HepG2 (cell line): Measurements from ENCODE around the gene TSPAN9. TPM values are rescaled to one million over a fixed set of nuclear protein-coding genes. Genes with fewer than 3 reads are reported as not detected.
A peak's percentile ranks its signal among the peaks of the same experiment; 100 is the strongest.

Source experiments
- ARNTL ChIP-seq: sonication (generic); formaldehyde crosslinking; IDR thresholded peaks from 2 replicates; pipeline ENCODE4 v1.4.0; 2020; ENCODE audit warnings: mild to moderate bottlenecking, missing genetic modification reagents
- HNRNPUL1 ChIP-seq: fragments of 200-400 bp; formaldehyde crosslinking; IDR thresholded peaks from 2 replicates; pipeline ENCODE4 v1.6.1; 2017; ENCODE audit warnings: low read depth, mild to moderate bottlenecking, low read length, moderate library complexity
- MLLT10 ChIP-seq: sonication (generic); formaldehyde crosslinking; IDR thresholded peaks from 2 replicates; pipeline ENCODE4 v1.4.0; 2020; ENCODE audit warnings: missing genetic modification reagents
- MXD4 ChIP-seq: IDR thresholded peaks from 2 replicates; pipeline ENCODE4 v1.6.1; 2016; ENCODE audit warnings: mild to moderate bottlenecking, missing biosample characterization, missing genetic modification reagents
- PHF8 ChIP-seq: sonication (generic); formaldehyde crosslinking; IDR thresholded peaks from 2 replicates; pipeline ENCODE4 v1.5.0; 2020; ENCODE audit warnings: missing genetic modification reagents
- POGZ ChIP-seq: sonication (generic); formaldehyde crosslinking; IDR thresholded peaks from 2 replicates; pipeline ENCODE4 v1.4.0; 2020; ENCODE audit warnings: mild to moderate bottlenecking, missing genetic modification reagents
- POLR2A ChIP-seq, 2 experiments: IDR thresholded peaks; 2 replicates each; pipeline ENCODE4 v1.6.1; 2011; ENCODE audit warnings: low read depth in 2 of 2, low read length in 2 of 2, mild to moderate bottlenecking in 1 of 2, moderate library complexity in 1 of 2; ENCODE audit not compliant: insufficient read depth in 1 of 2
- POLR2AphosphoS2 ChIP-seq: IDR thresholded peaks from 2 replicates; pipeline ENCODE4 v1.6.1; 2011; ENCODE audit warnings: low read depth, low read length, improper control_type of control experiment
- RAD51 ChIP-seq: fragments of 450-650 bp; IDR thresholded peaks from 2 replicates; pipeline ENCODE4 v1.6.1; 2016; ENCODE audit warnings: borderline replicate concordance
- SMAD3 ChIP-seq: sonication (generic); formaldehyde crosslinking; IDR thresholded peaks from 2 replicates; pipeline ENCODE4 v1.4.0; 2020; ENCODE audit warnings: missing genetic modification reagents
- STAG1 ChIP-seq: sonication (generic); formaldehyde crosslinking; IDR thresholded peaks from 2 replicates; pipeline ENCODE4 v1.4.0; 2020; ENCODE audit warnings: missing genetic modification reagents
- ZNF329 ChIP-seq: sonication (generic); formaldehyde crosslinking; IDR thresholded peaks from 2 replicates; pipeline ENCODE4 v1.9.0; 2021; ENCODE audit warnings: low read depth, mild to moderate bottlenecking, missing genetic modification reagents
- ZNF468 ChIP-seq: sonication (generic); formaldehyde crosslinking; IDR thresholded peaks from 2 replicates; pipeline ENCODE4 v1.8.0; 2022; ENCODE audit warnings: mild to moderate bottlenecking, moderate library complexity, missing genetic modification reagents
- ZNF546 ChIP-seq: sonication (generic); formaldehyde crosslinking; conservative IDR thresholded peaks from 2 replicates; pipeline ENCODE4 v1.8.1; 2023; ENCODE audit warnings: mild to moderate bottlenecking, missing genetic modification reagents
- ZNF556 ChIP-seq: sonication (generic); formaldehyde crosslinking; IDR thresholded peaks from 2 replicates; pipeline ENCODE4 v1.4.0; 2020; ENCODE audit warnings: mild to moderate bottlenecking, missing genetic modification reagents, borderline replicate concordance
- ZNF569 ChIP-seq: sonication (generic); formaldehyde crosslinking; IDR thresholded peaks from 2 replicates; pipeline ENCODE4 v1.5.0; 2020; ENCODE audit warnings: mild to moderate bottlenecking, missing genetic modification reagents, moderate library complexity, borderline replicate concordance
- ZNF614 ChIP-seq: IDR thresholded peaks from 2 replicates; pipeline ENCODE4 v1.6.1; 2018; ENCODE audit warnings: missing biosample characterization, missing genetic modification reagents, inconsistent platforms, borderline replicate concordance
- ZSCAN9 ChIP-seq: IDR thresholded peaks from 2 replicates; pipeline ENCODE4 v1.6.1; 2016; ENCODE audit warnings: borderline replicate concordance
- polyA plus RNA-seq, 8 experiments: library from polyadenylated mRNA; depleted of rRNA in 3 of 8; stranded (reverse) in 7 of 8; unstranded in 1 of 8; fragments of >200 nt; fragmentation: Illumina TruSeq in 4 of 8; extraction: Trizol in 4 of 8; gene quantifications; 2 replicates each; pipeline versions ENCODE4 v1.2.1 to v1.2.3, GENCODE V29; 2011 to 2016; ENCODE audit warnings: low read depth in 4 of 8, missing spikeins in 1 of 8, mixed read lengths in 1 of 8; ENCODE audit not compliant: insufficient read depth in 1 of 8
- total RNA-seq, 5 experiments: library from RNA; depleted of rRNA; stranded (reverse); fragments of >200 nt; fragmentation: Illumina TruSeq; extraction: Trizol; gene quantifications; 2 replicates each; pipeline ENCODE4 v1.2.3, GENCODE V29; 2016; ENCODE audit warnings: low read depth in 1 of 5
- TF ChIP-seq, protein P1 (sequence below): sonication (generic); formaldehyde crosslinking; IDR thresholded peaks from 2 replicates; pipeline ENCODE4 v1.5.0; 2020; ENCODE audit warnings: mild to moderate bottlenecking, missing genetic modification reagents
- TF ChIP-seq, protein P2 (sequence below): sonication (generic); formaldehyde crosslinking; IDR thresholded peaks from 2 replicates; pipeline ENCODE4; 2020; ENCODE audit warnings: missing genetic modification reagents, mild to moderate bottlenecking, borderline replicate concordance
- TF ChIP-seq, protein P3 (sequence below): sonication (generic); formaldehyde crosslinking; IDR thresholded peaks from 2 replicates; pipeline ENCODE4 v1.9.0; 2021; ENCODE audit warnings: missing genetic modification reagents, borderline replicate concordance
- TF ChIP-seq, protein P4 (sequence below), 2 experiments: fragments of 450-650 bp in 1 of 2; sonication (generic) in 1 of 2; formaldehyde crosslinking; IDR thresholded peaks; 2 replicates each; pipeline versions ENCODE4 v1.5.0 to v1.8.0; 2020 to 2022; ENCODE audit warnings: mild to moderate bottlenecking in 1 of 2, missing genetic modification reagents in 1 of 2

Gene TSPAN9
- total and polyA plus RNA-seq, 2 of the 13 experiments (the other 11 are each of a cell fraction or from before 2014, with no cell fraction given), result 18.1 to 42.3 TPM

DNA sequence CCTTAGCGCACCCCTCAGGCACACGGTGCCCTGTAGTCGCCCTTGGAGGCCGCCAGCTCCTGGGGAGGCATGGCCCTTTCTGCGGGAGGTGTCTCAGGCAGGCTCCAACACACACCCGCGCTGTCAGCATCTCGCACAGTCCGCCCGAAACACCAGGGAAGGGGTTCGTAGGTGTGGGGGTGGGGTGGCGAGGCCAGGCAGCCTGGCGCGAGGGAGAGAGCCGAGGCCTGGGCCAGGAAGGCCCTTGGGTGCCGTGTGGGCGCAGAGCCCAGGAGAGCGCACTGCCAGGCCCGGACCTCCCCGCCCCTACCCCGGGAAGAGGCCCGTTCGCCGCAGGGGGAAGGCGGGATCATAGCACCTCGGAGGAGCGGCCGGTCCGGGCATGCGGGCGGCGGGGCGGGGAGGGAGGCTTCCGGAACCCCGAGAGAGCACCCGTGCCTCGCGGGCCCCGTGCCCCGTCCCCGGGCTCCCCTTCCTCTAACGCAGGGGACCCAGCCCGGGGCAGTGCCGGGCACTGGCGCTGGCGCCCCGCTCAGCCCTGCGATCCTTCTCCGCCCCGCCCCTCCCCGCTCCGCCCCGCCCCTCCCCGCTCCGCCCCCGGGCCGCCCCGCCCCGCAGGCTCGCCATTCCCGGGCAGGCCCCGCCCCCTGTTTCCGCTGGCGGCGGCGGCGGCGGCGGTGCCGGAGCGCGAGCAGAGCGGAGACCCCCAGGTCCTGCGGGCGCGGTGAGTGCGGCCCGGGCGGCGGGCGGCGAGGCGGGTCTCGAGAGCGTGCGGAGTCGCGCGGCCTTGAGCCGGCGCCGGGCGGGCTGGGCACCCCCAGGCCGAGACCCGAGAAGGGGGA lies at the start of gene TSPAN9 (continued):
- no peak for TF ChIP-seq ZNF556 (CRISPR knock-in tag)
- no peak for TF ChIP-seq SMAD3 (CRISPR knock-in tag)
- TF ChIP-seq ZNF329 (CRISPR knock-in tag), result peak; percentile 46; the same call in 1 of the 2 replicates
- TF ChIP-seq POLR2A (IDR thresholded peaks at IDR 0.05; ENCODE audit: insufficient read depth in 1 of 2, low read depth in 2 of 2, low read length in 2 of 2), result peak; percentile 48 to 82; a peak in 3 of 4 replicates
- TF ChIP-seq POLR2AphosphoS2, result no peak
- TF ChIP-seq, protein P1, sequence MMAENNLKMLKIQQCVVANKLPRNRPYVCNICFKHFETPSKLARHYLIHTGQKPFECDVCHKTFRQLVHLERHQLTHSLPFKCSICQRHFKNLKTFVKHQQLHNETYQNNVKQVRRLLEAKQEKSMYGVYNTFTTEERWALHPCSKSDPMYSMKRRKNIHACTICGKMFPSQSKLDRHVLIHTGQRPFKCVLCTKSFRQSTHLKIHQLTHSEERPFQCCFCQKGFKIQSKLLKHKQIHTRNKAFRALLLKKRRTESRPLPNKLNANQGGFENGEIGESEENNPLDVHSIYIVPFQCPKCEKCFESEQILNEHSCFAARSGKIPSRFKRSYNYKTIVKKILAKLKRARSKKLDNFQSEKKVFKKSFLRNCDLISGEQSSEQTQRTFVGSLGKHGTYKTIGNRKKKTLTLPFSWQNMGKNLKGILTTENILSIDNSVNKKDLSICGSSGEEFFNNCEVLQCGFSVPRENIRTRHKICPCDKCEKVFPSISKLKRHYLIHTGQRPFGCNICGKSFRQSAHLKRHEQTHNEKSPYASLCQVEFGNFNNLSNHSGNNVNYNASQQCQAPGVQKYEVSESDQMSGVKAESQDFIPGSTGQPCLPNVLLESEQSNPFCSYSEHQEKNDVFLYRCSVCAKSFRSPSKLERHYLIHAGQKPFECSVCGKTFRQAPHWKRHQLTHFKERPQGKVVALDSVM (CRISPR knock-in tag), result peak; percentile 65; the same call in 1 of the 2 replicates
- TF ChIP-seq ZNF468 (CRISPR knock-in tag), result no peak
- no peak for TF ChIP-seq ZSCAN9 (CRISPR knock-in tag)
- TF ChIP-seq STAG1 (CRISPR knock-in tag), result no peak
- TF ChIP-seq, protein P2, sequence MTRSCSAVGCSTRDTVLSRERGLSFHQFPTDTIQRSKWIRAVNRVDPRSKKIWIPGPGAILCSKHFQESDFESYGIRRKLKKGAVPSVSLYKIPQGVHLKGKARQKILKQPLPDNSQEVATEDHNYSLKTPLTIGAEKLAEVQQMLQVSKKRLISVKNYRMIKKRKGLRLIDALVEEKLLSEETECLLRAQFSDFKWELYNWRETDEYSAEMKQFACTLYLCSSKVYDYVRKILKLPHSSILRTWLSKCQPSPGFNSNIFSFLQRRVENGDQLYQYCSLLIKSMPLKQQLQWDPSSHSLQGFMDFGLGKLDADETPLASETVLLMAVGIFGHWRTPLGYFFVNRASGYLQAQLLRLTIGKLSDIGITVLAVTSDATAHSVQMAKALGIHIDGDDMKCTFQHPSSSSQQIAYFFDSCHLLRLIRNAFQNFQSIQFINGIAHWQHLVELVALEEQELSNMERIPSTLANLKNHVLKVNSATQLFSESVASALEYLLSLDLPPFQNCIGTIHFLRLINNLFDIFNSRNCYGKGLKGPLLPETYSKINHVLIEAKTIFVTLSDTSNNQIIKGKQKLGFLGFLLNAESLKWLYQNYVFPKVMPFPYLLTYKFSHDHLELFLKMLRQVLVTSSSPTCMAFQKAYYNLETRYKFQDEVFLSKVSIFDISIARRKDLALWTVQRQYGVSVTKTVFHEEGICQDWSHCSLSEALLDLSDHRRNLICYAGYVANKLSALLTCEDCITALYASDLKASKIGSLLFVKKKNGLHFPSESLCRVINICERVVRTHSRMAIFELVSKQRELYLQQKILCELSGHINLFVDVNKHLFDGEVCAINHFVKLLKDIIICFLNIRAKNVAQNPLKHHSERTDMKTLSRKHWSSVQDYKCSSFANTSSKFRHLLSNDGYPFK (CRISPR knock-in tag), result no peak
- no peak for TF ChIP-seq HNRNPUL1
- peak; percentile 84 for TF ChIP-seq PHF8 (CRISPR knock-in tag)
- peak; percentile 62 for TF ChIP-seq MXD4 (CRISPR knock-in tag)
- no peak for TF ChIP-seq MLLT10
- TF ChIP-seq, protein P3, sequence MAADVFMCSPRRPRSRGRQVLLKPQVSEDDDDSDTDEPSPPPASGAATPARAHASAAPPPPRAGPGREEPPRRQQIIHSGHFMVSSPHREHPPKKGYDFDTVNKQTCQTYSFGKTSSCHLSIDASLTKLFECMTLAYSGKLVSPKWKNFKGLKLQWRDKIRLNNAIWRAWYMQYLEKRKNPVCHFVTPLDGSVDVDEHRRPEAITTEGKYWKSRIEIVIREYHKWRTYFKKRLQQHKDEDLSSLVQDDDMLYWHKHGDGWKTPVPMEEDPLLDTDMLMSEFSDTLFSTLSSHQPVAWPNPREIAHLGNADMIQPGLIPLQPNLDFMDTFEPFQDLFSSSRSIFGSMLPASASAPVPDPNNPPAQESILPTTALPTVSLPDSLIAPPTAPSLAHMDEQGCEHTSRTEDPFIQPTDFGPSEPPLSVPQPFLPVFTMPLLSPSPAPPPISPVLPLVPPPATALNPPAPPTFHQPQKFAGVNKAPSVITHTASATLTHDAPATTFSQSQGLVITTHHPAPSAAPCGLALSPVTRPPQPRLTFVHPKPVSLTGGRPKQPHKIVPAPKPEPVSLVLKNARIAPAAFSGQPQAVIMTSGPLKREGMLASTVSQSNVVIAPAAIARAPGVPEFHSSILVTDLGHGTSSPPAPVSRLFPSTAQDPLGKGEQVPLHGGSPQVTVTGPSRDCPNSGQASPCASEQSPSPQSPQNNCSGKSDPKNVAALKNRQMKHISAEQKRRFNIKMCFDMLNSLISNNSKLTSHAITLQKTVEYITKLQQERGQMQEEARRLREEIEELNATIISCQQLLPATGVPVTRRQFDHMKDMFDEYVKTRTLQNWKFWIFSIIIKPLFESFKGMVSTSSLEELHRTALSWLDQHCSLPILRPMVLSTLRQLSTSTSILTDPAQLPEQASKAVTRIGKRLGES (CRISPR knock-in tag), result no peak
- TF ChIP-seq ARNTL (CRISPR knock-in tag), result no peak; the same call in 1 of the 2 replicates
- no peak for TF ChIP-seq ZNF569 (CRISPR knock-in tag)
- TF ChIP-seq RAD51, result no peak
- no peak for TF ChIP-seq ZNF546 (CRISPR knock-in tag)
- TF ChIP-seq, protein P4, sequence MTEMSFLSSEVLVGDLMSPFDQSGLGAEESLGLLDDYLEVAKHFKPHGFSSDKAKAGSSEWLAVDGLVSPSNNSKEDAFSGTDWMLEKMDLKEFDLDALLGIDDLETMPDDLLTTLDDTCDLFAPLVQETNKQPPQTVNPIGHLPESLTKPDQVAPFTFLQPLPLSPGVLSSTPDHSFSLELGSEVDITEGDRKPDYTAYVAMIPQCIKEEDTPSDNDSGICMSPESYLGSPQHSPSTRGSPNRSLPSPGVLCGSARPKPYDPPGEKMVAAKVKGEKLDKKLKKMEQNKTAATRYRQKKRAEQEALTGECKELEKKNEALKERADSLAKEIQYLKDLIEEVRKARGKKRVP (CRISPR knock-in tag; IDR thresholded peaks at IDR 0.05), result no peak
- peak; percentile 28; the same call in 1 of the 2 replicates for TF ChIP-seq POGZ
- TF ChIP-seq ZNF614 (CRISPR knock-in tag), result no peak; the same call in 1 of the 2 replicates
